ENCODE measurements around the gene PRPSAP1. TPM values are rescaled to one million over a fixed set of nuclear protein-coding genes. Genes with fewer than 3 reads are reported as not detected.

Gene PRPSAP1
- total RNA-seq, 2 experiments from 2014 or later = 10.8 to 12.1 TPM

- Mint-ChIP-seq H3K9me3 (no peaks in the 10 kb centered on the region), H3K36me3 (ENCODE audit: low read depth) (peaks cover 54% of the 10 kb centered on the region), H3K4me3 (no peak overlapping the region), H3K4me1 (ENCODE audit: low read depth) (peaks cover 7% of the 10 kb centered on the region), H3K27me3 (no peaks in the 10 kb centered on the region), H3K27ac (no peak overlapping the region)
- no peak for ATAC-seq (ENCODE audit: poor library complexity)
- no peaks in the 10 kb centered on the region for H3K4me1 ChIP-seq (ENCODE audit: insufficient read depth, low read length)
- POLR2A ChIA-PET = no interaction called here
- no peaks in the 10 kb centered on the region for H3K27me3 ChIP-seq (ENCODE audit: control insufficient read depth in 1 of 2, insufficient read depth in 2 of 2, low read length in 2 of 2)
- no peaks in the 10 kb centered on the region for H3K9me3 ChIP-seq (ENCODE audit: control insufficient read depth in 1 of 2, insufficient read depth in 1 of 2, low read length in 2 of 2)
- peaks cover 33% of the 10 kb centered on the region for H3K36me3 ChIP-seq (ENCODE audit: insufficient read depth, low read length)
- H3K27ac ChIP-seq (ENCODE audit: low read depth in 1 of 2, low read length in 2 of 2) = no peak overlapping the region
- no peak overlapping the region for H3K4me3 ChIP-seq (ENCODE audit: low read length)
- intact Hi-C loops (cut with DNase I, micrococcal nuclease) = loop anchor here in 1 of 2 experiments (5.0 kb wide), 1 partner anchor 480 kb away; no protein-coding TSS in a partner anchor
- no peak for TF ChIP-seq CTCF (IDR thresholded peaks at IDR 0.05)
- CTCF ChIA-PET = no interaction called here
- DNase-seq = no peak
Measured at GRCh38 chr17:76312735-76313134, 41.0 kb downstream of the PRPSAP1 start.

- CTCF ChIA-PET = no interaction called here
- no peak overlapping the region for H3K27ac Mint-ChIP-seq
Measured at GRCh38 chr17:76309461-76309860, 44.3 kb downstream of the PRPSAP1 start.

GRCh38 chr17:76307966-76308338 lies 45.8 kb downstream of the PRPSAP1 start, which contains the start of gene QRICH2:
Gene QRICH2, minus strand, starts transcription at chr17:76308276. Its CDS starts 278 bp downstream, at chr17:76307998.
- H3K27ac Mint-ChIP-seq = no peak within 1 kb of the TSS
- POLR2A ChIA-PET = no interaction called here

More at GRCh38 chr17:76309461-76309860, 44.3 kb downstream of the PRPSAP1 start:
- Mint-ChIP-seq H3K4me1 (ENCODE audit: low read depth) (no peaks in the 10 kb centered on the region), H3K36me3 (ENCODE audit: low read depth) (peaks cover 33% of the 10 kb centered on the region), H3K4me3 (no peak overlapping the region), H3K27me3 (no peaks in the 10 kb centered on the region), H3K9me3 (no peaks in the 10 kb centered on the region)
- no peak for TF ChIP-seq CTCF (IDR thresholded peaks at IDR 0.05)
- no peaks in the 10 kb centered on the region for H3K27me3 ChIP-seq (ENCODE audit: control insufficient read depth in 1 of 2, insufficient read depth in 2 of 2, low read length in 2 of 2)
- H3K9me3 ChIP-seq (ENCODE audit: control insufficient read depth in 1 of 2, insufficient read depth in 1 of 2, low read length in 2 of 2) = no peaks in the 10 kb centered on the region
- intact Hi-C loops (cut with DNase I, micrococcal nuclease) = loop anchor here in 1 of 2 experiments (10.0 kb wide), 1 partner anchor 195 kb away; the partner anchor contains the start of gene RHBDF2
- DNase-seq (no peak), ATAC-seq (ENCODE audit: poor library complexity) (no peak)
- H3K36me3 ChIP-seq (ENCODE audit: insufficient read depth, low read length) = peaks cover 27% of the 10 kb centered on the region
- H3K27ac ChIP-seq (ENCODE audit: low read depth in 1 of 2, low read length in 2 of 2) = no peak overlapping the region
- H3K4me3 ChIP-seq (ENCODE audit: low read length) = no peak overlapping the region
- POLR2A ChIA-PET = no interaction called here
- no peaks in the 10 kb centered on the region for H3K4me1 ChIP-seq (ENCODE audit: insufficient read depth, low read length)

More at GRCh38 chr17:76307966-76308338, 45.8 kb downstream of the PRPSAP1 start, which contains the start of gene QRICH2:
- no peaks in the 10 kb centered on the region for H3K9me3 ChIP-seq (ENCODE audit: control insufficient read depth in 1 of 2, insufficient read depth in 1 of 2, low read length in 2 of 2)
- no peak for DNase-seq
- no peaks in the 10 kb centered on the region for H3K4me1 ChIP-seq (ENCODE audit: insufficient read depth, low read length)
- Mint-ChIP-seq H3K4me1 (ENCODE audit: low read depth) (no peaks in the 10 kb centered on the region), H3K4me3 (no peak within 1 kb of the TSS), H3K36me3 (ENCODE audit: low read depth) (peaks cover 22% of the 10 kb centered on the region), H3K27me3 (no peaks in the 10 kb centered on the region), H3K9me3 (no peaks in the 10 kb centered on the region)
- H3K27ac ChIP-seq (ENCODE audit: low read depth in 1 of 2, low read length in 2 of 2) = no peak within 1 kb of the TSS
- H3K4me3 ChIP-seq (ENCODE audit: low read length) = no peak within 1 kb of the TSS
- intact Hi-C loops (cut with DNase I, micrococcal nuclease) = loop anchor here in 1 of 2 experiments (10.0 kb wide), 1 partner anchor 197 kb away; the partner anchor contains the start of gene RHBDF2
- CTCF ChIA-PET = no interaction called here
- TF ChIP-seq CTCF (IDR thresholded peaks at IDR 0.05) = no peak
- no peaks in the 10 kb centered on the region for H3K27me3 ChIP-seq (ENCODE audit: control insufficient read depth in 1 of 2, insufficient read depth in 2 of 2, low read length in 2 of 2)
- H3K36me3 ChIP-seq (ENCODE audit: insufficient read depth, low read length) = peaks cover 17% of the 10 kb centered on the region
- ATAC-seq (ENCODE audit: poor library complexity) = no peak
